Osteocyte (in vitro differentiated cells): Measurements from ENCODE around the gene HRH4. TPM values are rescaled to one million over a fixed set of nuclear protein-coding genes. Genes with fewer than 3 reads are reported as not detected.
A peak's percentile ranks its signal among the peaks of the same experiment; 100 is the strongest.

Source experiments
- DNase-seq: peaks from one replicate; pipeline ENCODE4 v3.0.0; 2021; ENCODE audit warnings: mixed read lengths; ENCODE audit not compliant: unreplicated experiment; ENCODE audit errors: extremely low spot score
- H3K27ac Mint-ChIP-seq: one replicate; pipeline ENCODE4 v1.8.0; 2021; ENCODE audit warnings: mild to moderate bottlenecking, mixed read lengths; ENCODE audit not compliant: unreplicated experiment
- H3K27me3 Mint-ChIP-seq: one replicate; pipeline ENCODE4 v1.8.0; 2021; ENCODE audit warnings: mixed read lengths; ENCODE audit not compliant: unreplicated experiment
- H3K36me3 Mint-ChIP-seq: one replicate; pipeline ENCODE4 v1.8.0; 2021; ENCODE audit warnings: mixed read lengths; ENCODE audit not compliant: unreplicated experiment
- H3K4me1 Mint-ChIP-seq: one replicate; pipeline ENCODE4 v1.8.0; 2021; ENCODE audit warnings: mixed read lengths; ENCODE audit not compliant: unreplicated experiment
- H3K4me3 Mint-ChIP-seq: one replicate; pipeline ENCODE4 v1.8.0; 2021; ENCODE audit warnings: mild to moderate bottlenecking, moderate library complexity, mixed read lengths; ENCODE audit not compliant: unreplicated experiment
- H3K9me3 Mint-ChIP-seq: one replicate; pipeline ENCODE4 v1.8.0; 2021; ENCODE audit warnings: mixed read lengths; ENCODE audit not compliant: unreplicated experiment
- total RNA-seq: library from RNA; stranded (reverse); gene quantifications from 2 replicates; pipeline ENCODE4 v1.2.1, GENCODE V29; 2021
- TF ChIP-seq, protein P1 (sequence below): fragments of 200-600 bp; sonication (generic); IDR thresholded peaks from 2 replicates; pipeline ENCODE4 v1.5.0; 2021; ENCODE audit warnings: antibody characterized with exemption, mild to moderate bottlenecking, moderate library complexity

The HRH4 gene
- total RNA-seq, 1 donor from 2014 or later = not detected

DNA sequence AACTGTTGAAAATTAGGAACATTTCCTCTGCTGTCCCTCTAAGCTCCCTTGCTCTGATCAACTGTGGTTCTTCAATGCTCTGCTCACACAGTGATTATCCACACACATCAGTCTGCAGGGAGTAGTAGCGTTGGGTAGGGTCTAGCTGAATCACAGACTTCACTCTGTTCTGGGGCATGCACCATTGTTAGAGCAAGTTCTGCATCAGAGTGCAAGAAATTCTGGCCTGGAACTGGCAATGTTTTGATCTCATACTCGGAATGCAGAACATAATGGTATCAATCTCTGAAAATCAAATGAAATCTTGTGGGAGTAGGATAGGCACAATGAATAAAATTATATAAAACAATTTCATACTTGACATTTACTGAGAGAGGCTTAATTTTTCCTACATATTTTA, 55.3 kb downstream of the HRH4 start:
- peaks cover 14% of the 10 kb centered on the region for H3K27me3 Mint-ChIP-seq
- H3K36me3 Mint-ChIP-seq = no peaks in the 10 kb centered on the region
- H3K4me1 Mint-ChIP-seq = no peaks in the 10 kb centered on the region
- no peak overlapping the region for H3K4me3 Mint-ChIP-seq
- H3K9me3 Mint-ChIP-seq = no peaks in the 10 kb centered on the region
- H3K27ac Mint-ChIP-seq = no peak overlapping the region
- TF ChIP-seq, protein P1, sequence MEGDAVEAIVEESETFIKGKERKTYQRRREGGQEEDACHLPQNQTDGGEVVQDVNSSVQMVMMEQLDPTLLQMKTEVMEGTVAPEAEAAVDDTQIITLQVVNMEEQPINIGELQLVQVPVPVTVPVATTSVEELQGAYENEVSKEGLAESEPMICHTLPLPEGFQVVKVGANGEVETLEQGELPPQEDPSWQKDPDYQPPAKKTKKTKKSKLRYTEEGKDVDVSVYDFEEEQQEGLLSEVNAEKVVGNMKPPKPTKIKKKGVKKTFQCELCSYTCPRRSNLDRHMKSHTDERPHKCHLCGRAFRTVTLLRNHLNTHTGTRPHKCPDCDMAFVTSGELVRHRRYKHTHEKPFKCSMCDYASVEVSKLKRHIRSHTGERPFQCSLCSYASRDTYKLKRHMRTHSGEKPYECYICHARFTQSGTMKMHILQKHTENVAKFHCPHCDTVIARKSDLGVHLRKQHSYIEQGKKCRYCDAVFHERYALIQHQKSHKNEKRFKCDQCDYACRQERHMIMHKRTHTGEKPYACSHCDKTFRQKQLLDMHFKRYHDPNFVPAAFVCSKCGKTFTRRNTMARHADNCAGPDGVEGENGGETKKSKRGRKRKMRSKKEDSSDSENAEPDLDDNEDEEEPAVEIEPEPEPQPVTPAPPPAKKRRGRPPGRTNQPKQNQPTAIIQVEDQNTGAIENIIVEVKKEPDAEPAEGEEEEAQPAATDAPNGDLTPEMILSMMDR = no peak
- no peak for DNase-seq

DNA sequence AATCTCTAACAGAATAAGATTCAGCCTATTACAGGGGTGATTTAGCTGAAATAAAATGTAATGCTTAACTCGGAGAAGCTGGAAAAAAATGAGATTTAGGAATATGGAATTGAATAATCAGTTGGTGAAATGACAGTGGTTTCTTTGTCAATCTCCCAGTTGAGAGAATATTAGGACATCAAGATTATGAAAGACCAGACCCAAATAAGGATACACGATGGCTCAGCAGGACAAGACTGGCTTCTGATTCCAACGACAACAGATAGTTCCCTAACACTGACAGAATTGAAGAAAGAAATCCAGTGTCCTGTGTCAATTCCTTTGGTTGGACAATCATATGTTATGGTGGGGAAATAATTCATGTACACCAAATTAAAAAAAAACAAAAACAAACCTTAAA, 55.8 kb downstream of the HRH4 start:
- DNase-seq = no peak
- H3K9me3 Mint-ChIP-seq = no peaks in the 10 kb centered on the region
- no peaks in the 10 kb centered on the region for H3K4me1 Mint-ChIP-seq
- no peak overlapping the region for H3K4me3 Mint-ChIP-seq
- no peak overlapping the region for H3K27ac Mint-ChIP-seq
- H3K36me3 Mint-ChIP-seq = no peaks in the 10 kb centered on the region
- TF ChIP-seq, protein P1 = no peak
- H3K27me3 Mint-ChIP-seq = peaks cover 17% of the 10 kb centered on the region

DNA sequence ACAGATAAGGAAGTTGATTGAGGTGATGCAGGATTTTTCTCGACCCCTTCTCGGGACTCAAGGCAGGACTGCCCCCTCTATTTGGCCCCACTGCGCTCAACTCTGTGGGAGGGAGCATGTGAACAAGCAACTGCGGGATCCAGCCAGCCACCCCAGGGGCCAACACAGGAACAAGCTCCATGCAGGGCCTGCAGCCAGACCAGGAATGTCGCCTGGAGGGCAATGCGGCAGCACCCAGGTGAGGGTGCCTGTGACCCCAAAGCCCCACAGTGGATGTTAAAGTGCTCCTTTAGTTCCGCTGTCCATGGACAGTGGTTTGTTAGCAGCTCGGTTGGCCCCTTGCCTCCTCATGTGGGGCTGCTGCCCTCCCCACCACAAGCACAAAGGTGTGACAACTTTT, 57.1 kb downstream of the HRH4 start:
- DNase-seq = peak; percentile 71

DNA sequence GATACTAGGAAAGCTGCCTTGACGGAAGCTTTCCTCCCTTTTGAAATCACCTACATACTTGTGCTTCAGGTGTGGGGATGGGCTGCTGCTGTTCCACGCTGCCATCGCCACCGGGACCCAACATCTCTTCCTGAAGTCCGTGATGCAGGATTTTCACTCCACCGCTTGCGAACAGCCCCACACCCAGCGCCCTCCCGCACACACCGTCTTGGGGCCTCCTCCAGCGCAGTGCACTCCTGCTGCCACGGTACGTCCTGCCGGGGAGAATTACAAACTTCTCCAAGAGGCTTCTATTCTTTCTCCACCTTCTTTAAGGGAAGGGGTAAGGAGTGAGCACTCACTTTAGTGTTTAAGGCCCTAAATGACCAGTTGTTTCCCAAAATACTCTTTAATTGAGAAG, 58.2 kb downstream of the HRH4 start:
- Mint-ChIP-seq H3K4me3 (no peak overlapping the region), H3K9me3 (no peaks in the 10 kb centered on the region), H3K27ac (no peak overlapping the region), H3K27me3 (peaks cover 22% of the 10 kb centered on the region), H3K4me1 (no peaks in the 10 kb centered on the region), H3K36me3 (no peaks in the 10 kb centered on the region)
- TF ChIP-seq, protein P1 = no peak
- DNase-seq = peak; percentile 71

More for the DNA sequence above, 57.1 kb downstream of the HRH4 start:
- Mint-ChIP-seq H3K27ac (no peak overlapping the region), H3K27me3 (peaks cover 24% of the 10 kb centered on the region), H3K4me1 (no peaks in the 10 kb centered on the region), H3K4me3 (no peak overlapping the region), H3K36me3 (no peaks in the 10 kb centered on the region), H3K9me3 (no peaks in the 10 kb centered on the region)
- TF ChIP-seq, protein P1 = no peak

Other genes starting within 250 kb of the HRH4 start
- 29.7 and 29.8 TPM in 2 replicates for gene OSBPL1A, start 62.8 kb upstream of the HRH4 start, total RNA-seq
- gene IMPACT, start 34.0 kb upstream of the HRH4 start, total RNA-seq = 53.0 and 58.3 TPM in 2 replicates